CD14-positive monocyte (primary cell): ENCODE measurements around the gene NFKBIL1. TPM values are rescaled to one million over a fixed set of nuclear protein-coding genes. Genes with fewer than 3 reads are reported as not detected.

Experiments
- DNase-seq, 3 donors: peaks; one replicate each; pipeline ENCODE4 v3.0.0-alpha.2; 2011 to 2022
- H2AFZ ChIP-seq: 2 replicates; pipeline ENCODE4 v1.6.0; 2012; ENCODE audit warnings: mild to moderate bottlenecking, low read depth, low read length, inconsistent platforms; ENCODE audit not compliant: insufficient read depth, poor library complexity, severe bottlenecking
- H3K27ac ChIP-seq, 2 donors: 1 replicate in 1 of 2; 2 replicates in 1 of 2; pipeline ENCODE4 v1.5.1; 2012 to 2013; ENCODE audit warnings: low read length in 2 of 2, control low read depth in 1 of 2, inconsistent platforms in 1 of 2, low read depth in 1 of 2, mild to moderate bottlenecking in 1 of 2
- H3K27me3 ChIP-seq, 2 donors: one replicate each; pipeline versions ENCODE4 v1.6.0 to v1.6.1; 2011 to 2013; ENCODE audit warnings: low read length in 2 of 2; ENCODE audit not compliant: control insufficient read depth in 2 of 2, insufficient read depth in 2 of 2
- H3K36me3 ChIP-seq, 2 donors: replicated peaks in 1 of 2; 1 replicate in 1 of 2; 2 replicates in 1 of 2; pipeline versions ENCODE4 v1.5.1 to v1.6.1; 2012 to 2013; ENCODE audit warnings: low read length in 2 of 2, control low read depth in 1 of 2, inconsistent platforms in 1 of 2, mild to moderate bottlenecking in 1 of 2; ENCODE audit not compliant: insufficient read depth in 2 of 2, control insufficient read depth in 1 of 2
- H3K4me1 ChIP-seq, 2 donors: 1 replicate in 1 of 2; 2 replicates in 1 of 2; pipeline versions ENCODE4 v1.5.1 to v1.6.1; 2012 to 2013; ENCODE audit warnings: low read length in 2 of 2, control low read depth in 1 of 2, inconsistent platforms in 1 of 2, mild to moderate bottlenecking in 1 of 2, moderate library complexity in 1 of 2; ENCODE audit not compliant: insufficient read depth in 2 of 2, control insufficient read depth in 1 of 2
- H3K4me2 ChIP-seq: replicated peaks from 2 replicates; pipeline ENCODE3; 2012; ENCODE audit warnings: low read length, moderate library complexity, mild to moderate bottlenecking; ENCODE audit not compliant: poor library complexity, severe bottlenecking; ENCODE audit errors: extremely low read depth
- H3K4me3 ChIP-seq, 3 experiments: fragments of 200-600 bp in 1 of 3; sonication (generic) in 1 of 3; replicated peaks in 1 of 3; 1 replicate in 2 of 3; 2 replicates in 1 of 3; pipeline ENCODE4 v1.5.1; 2011 to 2013; ENCODE audit warnings: low read length in 3 of 3, mild to moderate bottlenecking in 3 of 3, control low read depth in 2 of 3, low read depth in 2 of 3, inconsistent platforms in 1 of 3, moderate library complexity in 1 of 3
- H3K79me2 ChIP-seq: 2 replicates; pipeline ENCODE4 v1.6.0; 2012; ENCODE audit warnings: mild to moderate bottlenecking, control low read depth, inconsistent platforms, low read length, moderate library complexity; ENCODE audit not compliant: insufficient read depth
- H3K9ac ChIP-seq: 2 replicates; pipeline ENCODE4 v1.6.0; 2017; ENCODE audit warnings: low read length, mild to moderate bottlenecking; ENCODE audit not compliant: insufficient read depth, poor library complexity, severe bottlenecking
- H3K9me3 ChIP-seq, 2 donors: replicated peaks in 1 of 2; 1 replicate in 1 of 2; 2 replicates in 1 of 2; pipeline versions ENCODE4 v1.5.1 to v1.6.1; 2012 to 2013; ENCODE audit warnings: low read length in 2 of 2, control low read depth in 1 of 2; ENCODE audit not compliant: control insufficient read depth in 1 of 2, insufficient read depth in 1 of 2
- H4K20me1 ChIP-seq: 2 replicates; pipeline ENCODE4 v1.6.0; 2012; ENCODE audit warnings: mild to moderate bottlenecking, low read length, control low read depth, moderate library complexity; ENCODE audit not compliant: insufficient read depth
- H3K27ac Mint-ChIP-seq, 7 donors: one replicate each; pipeline ENCODE4 v1.8.0; 2020; ENCODE audit warnings: mild to moderate bottlenecking in 7 of 7, mixed read lengths in 7 of 7, moderate library complexity in 6 of 7, inconsistent platforms in 2 of 7
- H3K27me3 Mint-ChIP-seq, 3 donors: one replicate each; pipeline ENCODE4 v1.8.0; 2021 to 2022; ENCODE audit warnings: low read depth in 3 of 3, mild to moderate bottlenecking in 3 of 3, mixed read lengths in 3 of 3, moderate library complexity in 3 of 3, inconsistent platforms in 1 of 3
- H3K36me3 Mint-ChIP-seq, 2 donors: one replicate each; pipeline ENCODE4 v1.8.0; 2020; ENCODE audit warnings: mixed read lengths in 2 of 2, inconsistent platforms in 1 of 2, mild to moderate bottlenecking in 1 of 2
- H3K4me1 Mint-ChIP-seq: one replicate; pipeline ENCODE4 v1.8.0; 2020; ENCODE audit warnings: mild to moderate bottlenecking, mixed read lengths
- H3K4me3 Mint-ChIP-seq, 2 donors: one replicate each; pipeline ENCODE4 v1.8.0; 2020; ENCODE audit warnings: mild to moderate bottlenecking in 2 of 2, mixed read lengths in 2 of 2, moderate library complexity in 1 of 2
- H3K9me3 Mint-ChIP-seq, 7 donors: one replicate each; pipeline ENCODE4 v1.8.0; 2020 to 2022; ENCODE audit warnings: mixed read lengths in 7 of 7, mild to moderate bottlenecking in 6 of 7, moderate library complexity in 6 of 7, inconsistent platforms in 2 of 7
- WGBS: methylation state at CpG from one replicate; pipeline ENCODE4 v1.1.5; 2013; ENCODE audit warnings: missing lambda C conversion rate; ENCODE audit not compliant: insufficient coverage; 5-methylcytosine and 5-hydroxymethylcytosine counted together
- intact Hi-C, 2 donors: fragments of 100-400 bp; cut with micrococcal nuclease; formaldehyde crosslinking; loops; one replicate each; pipeline versions ENCODE4 v1.15.0 to v1.15.1; 2023
- polyA plus RNA-seq, 3 donors: library from polyadenylated mRNA; depleted of rRNA in 1 of 3; unstranded in 2 of 3; stranded (reverse) in 1 of 3; fragments of 300-500 nt in 2 of 3; fragments of >200 nt in 1 of 3; fragmentation: Illumina TruSeq in 2 of 3; gene quantifications; 1 replicate in 2 of 3; 2 replicates in 1 of 3; pipeline ENCODE4 v1.2.3, GENCODE V29; 2012 to 2021
- small RNA-seq: library from RNA; depleted of rRNA; stranded (forward); fragments of <200 nt; gene quantifications from one replicate; pipeline ENCODE3, GENCODE V24; 2012; ENCODE audit warnings: low read depth; ENCODE audit not compliant: insufficient read length
- TF ChIP-seq, protein P1 (sequence below): fragments of 200-600 bp; IDR thresholded peaks from one replicate; pipeline ENCODE4 v1.8.0; 2022; ENCODE audit warnings: antibody characterized with exemption, mild to moderate bottlenecking

Gene NFKBIL1
- polyA plus RNA-seq, 3 donors: 7.7 to 10.3 (median 8.0) TPM

GRCh38 chr6:31607317-31607716 is 59.9 kb downstream of the NFKBIL1 start:
- H3K4me1 ChIP-seq: peaks cover 3 to 7% of the 10 kb centered on the region in 2 donors
- H3K27ac ChIP-seq: no peak overlapping the region
- no peak for DNase-seq
- H4K20me1 ChIP-seq: no peaks in the 10 kb centered on the region
- H3K79me2 ChIP-seq: no peaks in the 10 kb centered on the region
- Mint-ChIP-seq H3K4me3 (no peak overlapping the region), H3K4me1 (peaks cover 7% of the 10 kb centered on the region), H3K27ac (no peak overlapping the region), H3K9me3 (peaks cover 0 to 5% (median 0%) of the 10 kb centered on the region in 7 donors), H3K27me3 (peaks cover 0 to 8% (median 0%) of the 10 kb centered on the region in 3 donors), H3K36me3 (no peaks in the 10 kb centered on the region)
- no peaks in the 10 kb centered on the region for H3K27me3 ChIP-seq
- no peaks in the 10 kb centered on the region for H3K9me3 ChIP-seq
- no peak overlapping the region for H3K9ac ChIP-seq
- no peaks in the 10 kb centered on the region for H3K36me3 ChIP-seq
- intact Hi-C loops: no loop called here
- TF ChIP-seq, protein P1, sequence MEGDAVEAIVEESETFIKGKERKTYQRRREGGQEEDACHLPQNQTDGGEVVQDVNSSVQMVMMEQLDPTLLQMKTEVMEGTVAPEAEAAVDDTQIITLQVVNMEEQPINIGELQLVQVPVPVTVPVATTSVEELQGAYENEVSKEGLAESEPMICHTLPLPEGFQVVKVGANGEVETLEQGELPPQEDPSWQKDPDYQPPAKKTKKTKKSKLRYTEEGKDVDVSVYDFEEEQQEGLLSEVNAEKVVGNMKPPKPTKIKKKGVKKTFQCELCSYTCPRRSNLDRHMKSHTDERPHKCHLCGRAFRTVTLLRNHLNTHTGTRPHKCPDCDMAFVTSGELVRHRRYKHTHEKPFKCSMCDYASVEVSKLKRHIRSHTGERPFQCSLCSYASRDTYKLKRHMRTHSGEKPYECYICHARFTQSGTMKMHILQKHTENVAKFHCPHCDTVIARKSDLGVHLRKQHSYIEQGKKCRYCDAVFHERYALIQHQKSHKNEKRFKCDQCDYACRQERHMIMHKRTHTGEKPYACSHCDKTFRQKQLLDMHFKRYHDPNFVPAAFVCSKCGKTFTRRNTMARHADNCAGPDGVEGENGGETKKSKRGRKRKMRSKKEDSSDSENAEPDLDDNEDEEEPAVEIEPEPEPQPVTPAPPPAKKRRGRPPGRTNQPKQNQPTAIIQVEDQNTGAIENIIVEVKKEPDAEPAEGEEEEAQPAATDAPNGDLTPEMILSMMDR: no peak
- WGBS: 100% methylated on average over 1 of the region's 1 CpG
- no peak overlapping the region for H3K4me2 ChIP-seq
- no peak overlapping the region for H3K4me3 ChIP-seq
- H2AFZ ChIP-seq: no peak overlapping the region

Small RNA genes lying within 50 kb of the gene (small RNA-seq; reads per million reads assigned to genes)
- gene AL663061.1 (not detected), gene SNORD117 (8,278 reads per million, percentile 100 among the genes with 10 or more reads in this experiment), gene SNORD84 (not detected)

Other genes starting within 250 kb of the NFKBIL1 start
- gene HLA-B, start 190.4 kb upstream of the NFKBIL1 start, polyA plus RNA-seq: 1,000 to 10,000 TPM; 5,055 to 6,999 (median 6,126) TPM
- 10 to 100 TPM in 1 of 3 donors, 1 to 10 TPM in 2; 5.6 to 16.5 (median 6.9) TPM for gene MICA, start 144.0 kb upstream of the NFKBIL1 start, polyA plus RNA-seq
- 10 to 100 TPM in 2 of 3 donors, 1 to 10 TPM in 1; 8.1 to 34.8 (median 11.4) TPM for gene MICB, start 49.5 kb upstream of the NFKBIL1 start, polyA plus RNA-seq
- not detected for gene MCCD1, start 18.6 kb upstream of the NFKBIL1 start, polyA plus RNA-seq
- gene DDX39B, start 5.6 kb upstream of the NFKBIL1 start, polyA plus RNA-seq: 1,000 to 10,000 TPM in 1 of 3 donors, 10 to 100 TPM in 2; 64.1 to 1,059 (median 67.8) TPM
- under 1 TPM in 1 of 3 donors, not detected in 2; 0.41 TPM for gene ATP6V1G2, start 1.0 kb upstream of the NFKBIL1 start, polyA plus RNA-seq
- gene LTA, start 24.7 kb downstream of the NFKBIL1 start, polyA plus RNA-seq: under 1 TPM in 2 of 3 donors, not detected in 1; 0.26 to 0.28 TPM
- gene TNF, start 28.0 kb downstream of the NFKBIL1 start, polyA plus RNA-seq: 10 to 100 TPM in 1 of 3 donors, 1 to 10 TPM in 2; 7.1 to 13.7 (median 9.6) TPM
- 10 to 100 TPM; 12.6 to 25.5 (median 21.6) TPM for gene LTB, start 34.8 kb downstream of the NFKBIL1 start, polyA plus RNA-seq
- gene LST1, start 38.7 kb downstream of the NFKBIL1 start, polyA plus RNA-seq: 1,000 to 10,000 TPM; 1,103 to 1,584 (median 1,202) TPM
- 1 to 10 TPM in 1 of 3 donors, under 1 TPM in 1, not detected in 1; 0.54 to 1.2 TPM for gene NCR3, start 45.4 kb downstream of the NFKBIL1 start, polyA plus RNA-seq
- gene AIF1, start 67.6 kb downstream of the NFKBIL1 start, polyA plus RNA-seq: 1,000 to 10,000 TPM in 2 of 3 donors, 100 to 1,000 TPM in 1; 952 to 2,310 (median 2,275) TPM
- gene PRRC2A, start 73.1 kb downstream of the NFKBIL1 start, polyA plus RNA-seq: 10 to 100 TPM in 1 of 3 donors, 1 to 10 TPM in 2; 1.2 to 76.7 (median 2.3) TPM
- gene BAG6, start 105.1 kb downstream of the NFKBIL1 start, polyA plus RNA-seq: 100 to 1,000 TPM in 1 of 3 donors, 10 to 100 TPM in 2; 15.4 to 195 (median 15.6) TPM
- gene APOM, start 108.3 kb downstream of the NFKBIL1 start, polyA plus RNA-seq: 1 to 10 TPM; 4.2 to 8.3 (median 4.8) TPM
- 10 to 100 TPM in 2 of 3 donors, 1 to 10 TPM in 1; 8.0 to 23.4 (median 18.1) TPM for gene C6orf47, start 113.2 kb downstream of the NFKBIL1 start, polyA plus RNA-seq
- gene GPANK1, start 117.4 kb downstream of the NFKBIL1 start, polyA plus RNA-seq: 10 to 100 TPM; 10.8 to 13.9 (median 12.0) TPM
- 100 to 1,000 TPM; 147 to 227 (median 195) TPM for gene CSNK2B, start 118.5 kb downstream of the NFKBIL1 start, polyA plus RNA-seq
- 10 to 100 TPM in 1 of 3 donors, under 1 TPM in 1, not detected in 1; 0.17 to 55.1 TPM for gene LY6G5B, start 122.4 kb downstream of the NFKBIL1 start, polyA plus RNA-seq
- gene LY6G5C, start 133.5 kb downstream of the NFKBIL1 start, polyA plus RNA-seq: 1 to 10 TPM; 4.8 to 7.3 (median 5.8) TPM
- gene ABHD16A, start 155.7 kb downstream of the NFKBIL1 start, polyA plus RNA-seq: 100 to 1,000 TPM in 1 of 3 donors, 10 to 100 TPM in 2; 53.0 to 122 (median 56.0) TPM
- gene LY6G6F, start 159.3 kb downstream of the NFKBIL1 start, polyA plus RNA-seq: under 1 TPM in 1 of 3 donors, not detected in 2; 0.51 TPM
- not detected for gene LY6G6D, start 167.7 kb downstream of the NFKBIL1 start, polyA plus RNA-seq
- under 1 TPM in 1 of 3 donors, not detected in 2; 0.27 TPM for gene LY6G6C, start 174.1 kb downstream of the NFKBIL1 start, polyA plus RNA-seq
- gene MPIG6B, start 175.8 kb downstream of the NFKBIL1 start, polyA plus RNA-seq: under 1 TPM; 0.09 to 0.75 (median 0.68) TPM
- 10 to 100 TPM; 29.8 to 56.0 (median 30.6) TPM for gene DDAH2, start 181.7 kb downstream of the NFKBIL1 start, polyA plus RNA-seq
- 1,000 to 10,000 TPM in 2 of 3 donors, 100 to 1,000 TPM in 1; 676 to 1,304 (median 1,196) TPM for gene CLIC1, start 188.9 kb downstream of the NFKBIL1 start, polyA plus RNA-seq
- 10 to 100 TPM in 1 of 3 donors, 1 to 10 TPM in 1, under 1 TPM in 1; 0.58 to 31.2 (median 1.9) TPM for gene MSH5, start 192.4 kb downstream of the NFKBIL1 start, polyA plus RNA-seq
- 10 to 100 TPM in 1 of 3 donors, not detected in 2; 10.4 TPM for gene SAPCD1, start 215.0 kb downstream of the NFKBIL1 start, polyA plus RNA-seq
- under 1 TPM in 1 of 3 donors, not detected in 2; 0.57 TPM for gene VWA7, start 229.7 kb downstream of the NFKBIL1 start, polyA plus RNA-seq
- gene VARS1, start 248.1 kb downstream of the NFKBIL1 start, polyA plus RNA-seq: 10 to 100 TPM; 22.2 to 28.9 (median 27.3) TPM